ENCODE data around the gene TBX15. TPM values are rescaled to one million over a fixed set of nuclear protein-coding genes. Genes with fewer than 3 reads are reported as not detected.

The TBX15 gene
- total RNA-seq, 4 donors from 2014 or later = 0.45 to 1.6 (median 0.56) TPM

DNA sequence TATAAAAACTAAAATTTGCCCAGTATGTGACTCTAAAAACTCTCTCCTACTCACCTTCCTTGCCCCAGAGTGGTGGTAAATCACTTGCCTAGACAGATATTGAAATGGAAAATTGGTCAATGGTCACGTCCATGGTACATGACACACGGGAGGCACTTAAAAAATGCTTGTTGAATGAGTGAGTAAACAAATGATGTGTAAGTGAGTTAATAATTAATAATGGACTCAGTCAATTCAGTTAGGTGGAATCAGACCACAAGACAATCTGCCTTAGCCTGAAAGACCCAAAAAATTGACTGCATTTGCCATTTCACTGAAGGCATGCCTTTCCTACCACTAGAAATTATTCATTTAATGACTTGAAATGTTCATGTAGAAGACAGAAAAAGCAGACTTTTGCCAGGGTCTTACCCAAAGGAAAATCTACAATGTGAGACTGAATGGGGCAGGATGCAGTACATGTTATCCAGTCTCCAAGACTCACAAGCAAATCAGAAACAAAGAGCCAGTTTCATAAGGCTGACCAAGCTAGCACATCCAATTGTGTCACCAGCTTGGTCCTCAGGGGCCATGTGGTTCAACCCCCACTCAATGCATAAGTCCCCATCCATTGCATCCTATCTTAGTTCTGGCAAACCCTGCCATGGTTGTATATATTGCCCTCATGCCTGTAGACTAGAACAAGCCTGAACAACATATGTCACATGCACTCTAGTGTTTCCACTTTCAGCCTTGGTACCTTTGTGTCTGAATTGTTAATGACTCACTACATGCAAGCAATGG lies 73.6 kb downstream of the TBX15 start:
- H3K27ac ChIP-seq = no peak overlapping the region
- H3K4me3 ChIP-seq = no peak overlapping the region
- TF ChIP-seq, protein P1, sequence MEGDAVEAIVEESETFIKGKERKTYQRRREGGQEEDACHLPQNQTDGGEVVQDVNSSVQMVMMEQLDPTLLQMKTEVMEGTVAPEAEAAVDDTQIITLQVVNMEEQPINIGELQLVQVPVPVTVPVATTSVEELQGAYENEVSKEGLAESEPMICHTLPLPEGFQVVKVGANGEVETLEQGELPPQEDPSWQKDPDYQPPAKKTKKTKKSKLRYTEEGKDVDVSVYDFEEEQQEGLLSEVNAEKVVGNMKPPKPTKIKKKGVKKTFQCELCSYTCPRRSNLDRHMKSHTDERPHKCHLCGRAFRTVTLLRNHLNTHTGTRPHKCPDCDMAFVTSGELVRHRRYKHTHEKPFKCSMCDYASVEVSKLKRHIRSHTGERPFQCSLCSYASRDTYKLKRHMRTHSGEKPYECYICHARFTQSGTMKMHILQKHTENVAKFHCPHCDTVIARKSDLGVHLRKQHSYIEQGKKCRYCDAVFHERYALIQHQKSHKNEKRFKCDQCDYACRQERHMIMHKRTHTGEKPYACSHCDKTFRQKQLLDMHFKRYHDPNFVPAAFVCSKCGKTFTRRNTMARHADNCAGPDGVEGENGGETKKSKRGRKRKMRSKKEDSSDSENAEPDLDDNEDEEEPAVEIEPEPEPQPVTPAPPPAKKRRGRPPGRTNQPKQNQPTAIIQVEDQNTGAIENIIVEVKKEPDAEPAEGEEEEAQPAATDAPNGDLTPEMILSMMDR (IDR thresholded peaks at IDR 0.05) = no peak
- no peak for TF ChIP-seq POLR2A (IDR thresholded peaks at IDR 0.05)
- TF ChIP-seq EP300 (IDR thresholded peaks at IDR 0.05) = no peak
- no peak for TF ChIP-seq POLR2AphosphoS5 (IDR thresholded peaks at IDR 0.05)
- H3K36me3 ChIP-seq = no peaks in the 10 kb centered on the region
- ATAC-seq = no peak
- no peaks in the 10 kb centered on the region for H3K27me3 ChIP-seq
- 55 to 60% methylated on average over 2 of the region's 2 CpGs for WGBS, 2 donors (ENCODE audit: low coverage in 1 of 2)
- H3K9me3 ChIP-seq = no peaks in the 10 kb centered on the region
- H3K4me1 ChIP-seq = no peaks in the 10 kb centered on the region

DNA sequence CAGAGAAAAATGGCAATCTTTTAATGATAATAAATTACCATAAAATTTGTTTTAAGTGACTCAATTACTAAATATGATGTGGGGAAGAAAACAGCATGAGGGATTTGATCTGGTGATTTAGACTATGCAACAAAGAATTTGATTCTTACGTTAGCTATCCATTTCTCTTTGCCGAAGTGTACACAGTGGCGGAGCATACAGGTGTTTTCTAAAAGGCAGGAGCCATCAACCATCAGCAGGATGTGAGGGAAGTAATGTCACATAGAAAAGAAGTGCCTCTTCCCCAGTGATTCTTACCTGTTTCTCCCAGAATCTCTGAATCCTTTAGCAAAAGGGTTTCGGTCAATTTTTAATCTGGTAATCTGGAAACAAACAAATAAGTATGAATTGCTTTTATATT lies 74.3 kb downstream of the TBX15 start:
- Histone ChIP-seq H3K9me3 (no peaks in the 10 kb centered on the region), H3K36me3 (no peaks in the 10 kb centered on the region), H3K4me1 (no peaks in the 10 kb centered on the region), H3K27me3 (no peaks in the 10 kb centered on the region), H3K4me3 (no peak overlapping the region), H3K27ac (no peak overlapping the region)
- no peak for TF ChIP-seq POLR2A (IDR thresholded peaks at IDR 0.05)
- no peak for TF ChIP-seq POLR2AphosphoS5 (IDR thresholded peaks at IDR 0.05)
- TF ChIP-seq, protein P1 (IDR thresholded peaks at IDR 0.05) = no peak
- no peak for TF ChIP-seq EP300 (IDR thresholded peaks at IDR 0.05)
- no peak for ATAC-seq
- WGBS, 2 donors (ENCODE audit: low coverage in 1 of 2) = 64 to 88% methylated on average over 4 of the region's 4 CpGs

DNA sequence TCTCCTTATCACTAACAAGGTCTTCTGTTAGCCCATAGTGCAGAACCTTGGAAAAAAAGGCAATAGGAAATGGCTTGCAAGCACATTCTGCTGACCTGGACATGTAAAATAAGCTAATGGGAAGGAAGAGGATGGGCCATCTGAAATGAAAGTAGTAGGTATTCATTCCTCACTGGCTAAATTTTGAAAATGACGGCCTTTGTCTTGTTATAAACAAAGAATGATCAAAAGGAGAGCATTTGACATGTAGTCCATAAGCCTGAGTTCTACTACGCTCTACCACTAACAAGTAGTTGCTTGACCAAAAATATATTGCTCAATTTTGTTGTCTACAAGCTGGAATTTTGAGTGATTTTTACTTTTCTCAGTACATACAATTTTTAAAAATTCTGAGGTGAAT lies 75.6 kb downstream of the TBX15 start:
- ATAC-seq = no peak
- no peak overlapping the region for H3K27ac ChIP-seq
- 66 to 77% methylated on average over 2 of the region's 2 CpGs for WGBS, 2 donors (ENCODE audit: low coverage in 1 of 2)
- no peaks in the 10 kb centered on the region for H3K27me3 ChIP-seq
- no peaks in the 10 kb centered on the region for H3K9me3 ChIP-seq
- H3K36me3 ChIP-seq = no peaks in the 10 kb centered on the region
- no peaks in the 10 kb centered on the region for H3K4me1 ChIP-seq
- no peak overlapping the region for H3K4me3 ChIP-seq
- TF ChIP-seq, protein P1 (IDR thresholded peaks at IDR 0.05) = no peak
- TF ChIP-seq POLR2A (IDR thresholded peaks at IDR 0.05) (no peak), EP300 (IDR thresholded peaks at IDR 0.05) (no peak), POLR2AphosphoS5 (IDR thresholded peaks at IDR 0.05) (no peak)

DNA sequence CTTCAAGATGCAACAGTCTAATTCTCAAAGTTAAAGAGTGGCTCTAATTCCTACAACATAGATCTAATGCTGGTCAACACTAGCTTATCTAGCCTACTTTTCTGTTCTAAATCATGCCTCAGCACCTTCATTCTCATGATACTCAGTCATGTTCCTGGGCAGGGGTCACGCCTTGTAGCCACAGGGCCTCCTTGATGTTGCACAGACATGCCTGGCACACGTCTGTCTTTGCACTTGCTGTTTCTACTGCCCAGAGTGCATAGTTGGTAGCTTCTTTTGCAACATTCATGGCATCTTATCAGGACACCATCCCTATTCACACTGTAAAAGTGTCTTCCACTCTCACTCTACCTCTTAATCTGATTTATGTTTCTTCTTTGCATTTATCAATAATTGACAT lies 76.6 kb downstream of the TBX15 start:
- 33 to 69% methylated on average over 1 to 2 of the region's 2 CpGs for WGBS, 2 donors (ENCODE audit: low coverage in 1 of 2)
- H3K27me3 ChIP-seq = no peaks in the 10 kb centered on the region

More for the DNA sequence above, 76.6 kb downstream of the TBX15 start:
- no peak for TF ChIP-seq POLR2A (IDR thresholded peaks at IDR 0.05)
- TF ChIP-seq POLR2AphosphoS5 (IDR thresholded peaks at IDR 0.05) = no peak
- TF ChIP-seq, protein P1 (IDR thresholded peaks at IDR 0.05) = no peak
- no peak for TF ChIP-seq EP300 (IDR thresholded peaks at IDR 0.05)
- Histone ChIP-seq H3K36me3 (no peaks in the 10 kb centered on the region), H3K4me1 (no peaks in the 10 kb centered on the region), H3K27ac (no peak overlapping the region), H3K4me3 (no peak overlapping the region), H3K9me3 (no peaks in the 10 kb centered on the region)
- ATAC-seq = no peak

Data from gastroesophageal sphincter (tissue), 4 donors.